IgD-negative memory B cell (primary cell): Measurements from ENCODE around the gene HAUS8. TPM values are rescaled to one million over a fixed set of nuclear protein-coding genes. Genes with fewer than 3 reads are reported as not detected.
A peak's percentile ranks its signal among the peaks of the same experiment; 100 is the strongest.

Experiments used
- H3K27ac Mint-ChIP-seq, 3 donors: one replicate each; pipeline ENCODE4 v1.8.0; 2020 to 2022; ENCODE audit warnings: mild to moderate bottlenecking in 3 of 3, mixed read lengths in 3 of 3, moderate library complexity in 1 of 3
- H3K27me3 Mint-ChIP-seq: one replicate; pipeline ENCODE4 v1.8.0; 2021; ENCODE audit warnings: mixed read lengths
- H3K36me3 Mint-ChIP-seq: one replicate; pipeline ENCODE4 v1.8.0; 2020; ENCODE audit warnings: mild to moderate bottlenecking, mixed read lengths
- H3K4me1 Mint-ChIP-seq, 3 donors: one replicate each; pipeline ENCODE4 v1.8.0; 2020 to 2022; ENCODE audit warnings: mixed read lengths in 3 of 3, mild to moderate bottlenecking in 1 of 3
- H3K4me3 Mint-ChIP-seq, 4 donors: one replicate each; pipeline ENCODE4 v1.8.0; 2020 to 2022; ENCODE audit warnings: mild to moderate bottlenecking in 4 of 4, mixed read lengths in 4 of 4, moderate library complexity in 3 of 4
- H3K9me3 Mint-ChIP-seq, 3 donors: one replicate each; pipeline ENCODE4 v1.8.0; 2020 to 2021; ENCODE audit warnings: mixed read lengths in 3 of 3, mild to moderate bottlenecking in 1 of 3
- polyA plus RNA-seq: library from polyadenylated mRNA; unstranded; fragments of 300-500 nt; fragmentation: Illumina TruSeq; gene quantifications from one replicate; pipeline ENCODE4 v1.2.3, GENCODE V29; 2021

HAUS8 gene
- polyA plus RNA-seq, 1 donor from 2014 or later = 11.4 TPM

- Mint-ChIP-seq H3K27ac (peak overlapping the region in 2 of 3 donors; percentile 73 to 92), H3K36me3 (peaks cover 2% of the 10 kb centered on the region), H3K4me3 (peak overlapping the region in 3 of 4 donors; percentile 49 to 70 (median 66)), H3K27me3 (no peaks in the 10 kb centered on the region), H3K4me1 (peaks cover 18 to 39% (median 29%) of the 10 kb centered on the region in 3 donors), H3K9me3 (no peaks in the 10 kb centered on the region)
Observed at GRCh38 chr19:17091758-17092333, 16.6 kb upstream of the HAUS8 start.

GRCh38 chr19:17090583-17090982 is 15.3 kb upstream of the HAUS8 start:
- peak overlapping the region; percentile 82 to 92 (median 90) for H3K27ac Mint-ChIP-seq
- peaks cover 18 to 36% (median 27%) of the 10 kb centered on the region in 3 donors for H3K4me1 Mint-ChIP-seq
- H3K4me3 Mint-ChIP-seq = peak overlapping the region in 3 of 4 donors; percentile 4 to 82 (median 66)
- H3K27me3 Mint-ChIP-seq = no peaks in the 10 kb centered on the region
- H3K9me3 Mint-ChIP-seq = no peaks in the 10 kb centered on the region
- peaks cover 2% of the 10 kb centered on the region for H3K36me3 Mint-ChIP-seq

DNA sequence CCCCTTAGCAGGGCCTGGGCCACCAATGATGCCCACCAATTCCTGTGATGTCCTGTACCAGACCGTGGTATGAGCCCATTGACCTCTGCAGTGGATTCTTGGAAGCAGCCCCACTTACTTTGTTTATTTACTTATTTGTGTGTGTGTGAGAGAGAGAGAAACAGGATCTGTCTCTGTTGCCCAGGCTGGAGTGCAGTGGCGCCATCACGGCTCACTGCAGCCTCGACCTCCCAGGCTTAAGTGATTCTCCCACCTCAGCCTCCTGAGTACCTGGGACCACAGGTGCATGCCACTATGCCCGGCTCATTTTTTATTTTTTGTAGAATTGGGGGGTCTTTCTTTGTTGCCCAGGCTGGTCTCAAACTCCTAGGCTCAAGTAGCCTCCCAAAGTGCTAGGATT is 13.3 kb upstream of the HAUS8 start:
- no peaks in the 10 kb centered on the region for H3K9me3 Mint-ChIP-seq
- no peak overlapping the region for H3K4me3 Mint-ChIP-seq
- H3K36me3 Mint-ChIP-seq = peaks cover 2% of the 10 kb centered on the region
- H3K27ac Mint-ChIP-seq = peak overlapping the region in 2 of 3 donors; percentile 81 to 92
- peaks cover 12 to 33% (median 27%) of the 10 kb centered on the region in 3 donors for H3K4me1 Mint-ChIP-seq
- H3K27me3 Mint-ChIP-seq = no peaks in the 10 kb centered on the region

DNA sequence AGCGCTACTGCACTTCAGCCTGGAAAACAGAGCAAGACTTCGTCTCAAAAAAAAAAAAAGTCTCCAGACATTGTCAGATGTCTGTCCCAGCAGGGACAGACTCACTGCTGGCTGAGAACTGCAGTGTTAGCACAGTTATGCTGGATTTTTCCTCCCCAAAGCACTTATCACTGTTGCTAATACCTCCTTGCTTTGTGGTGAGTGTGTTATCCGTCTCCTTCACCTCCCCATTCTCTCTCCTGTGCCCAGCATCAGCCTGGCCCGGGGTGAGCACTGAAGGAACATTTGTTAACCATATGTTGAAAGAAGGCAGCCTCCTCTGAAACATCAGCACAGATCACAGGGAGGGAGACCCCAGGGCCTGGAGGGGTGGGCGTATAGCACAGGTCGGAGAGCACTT is 11.6 kb upstream of the HAUS8 start:
- H3K4me1 Mint-ChIP-seq = peaks cover 22 to 37% (median 31%) of the 10 kb centered on the region in 3 donors
- H3K27me3 Mint-ChIP-seq = no peaks in the 10 kb centered on the region
- peaks cover 2% of the 10 kb centered on the region for H3K36me3 Mint-ChIP-seq
- H3K27ac Mint-ChIP-seq = peak overlapping the region in 1 of 3 donors; percentile 34
- H3K9me3 Mint-ChIP-seq = no peaks in the 10 kb centered on the region
- no peak overlapping the region for H3K4me3 Mint-ChIP-seq

GRCh38 chr19:17086120-17086519 is 10.9 kb upstream of the HAUS8 start:
- Mint-ChIP-seq H3K27ac (peak overlapping the region in 2 of 3 donors; percentile 34 to 73), H3K9me3 (no peaks in the 10 kb centered on the region), H3K27me3 (no peaks in the 10 kb centered on the region), H3K36me3 (peaks cover 2% of the 10 kb centered on the region), H3K4me3 (no peak overlapping the region), H3K4me1 (peaks cover 23 to 39% (median 34%) of the 10 kb centered on the region in 3 donors)

GRCh38 chr19:17081672-17082630 is 6.7 kb upstream of the HAUS8 start:
- Mint-ChIP-seq H3K4me3 (peak overlapping the region in 3 of 4 donors; percentile 23 to 90 (median 82)), H3K4me1 (peaks cover 34 to 45% (median 42%) of the 10 kb centered on the region in 3 donors)

GRCh38 chr19:17080440-17080801 is 5.2 kb upstream of the HAUS8 start:
- Mint-ChIP-seq H3K9me3 (no peaks in the 10 kb centered on the region), H3K4me1 (peaks cover 34 to 49% (median 46%) of the 10 kb centered on the region in 3 donors), H3K27ac (peak overlapping the region; percentile 94 to 96 (median 94)), H3K36me3 (no peaks in the 10 kb centered on the region), H3K4me3 (peak overlapping the region; percentile 76 to 94 (median 82)), H3K27me3 (no peaks in the 10 kb centered on the region)

More at GRCh38 chr19:17081672-17082630, 6.7 kb upstream of the HAUS8 start:
- Mint-ChIP-seq H3K27me3 (no peaks in the 10 kb centered on the region), H3K27ac (peak overlapping the region; percentile 63 to 86 (median 73)), H3K36me3 (peaks cover 1% of the 10 kb centered on the region), H3K9me3 (no peaks in the 10 kb centered on the region)

DNA sequence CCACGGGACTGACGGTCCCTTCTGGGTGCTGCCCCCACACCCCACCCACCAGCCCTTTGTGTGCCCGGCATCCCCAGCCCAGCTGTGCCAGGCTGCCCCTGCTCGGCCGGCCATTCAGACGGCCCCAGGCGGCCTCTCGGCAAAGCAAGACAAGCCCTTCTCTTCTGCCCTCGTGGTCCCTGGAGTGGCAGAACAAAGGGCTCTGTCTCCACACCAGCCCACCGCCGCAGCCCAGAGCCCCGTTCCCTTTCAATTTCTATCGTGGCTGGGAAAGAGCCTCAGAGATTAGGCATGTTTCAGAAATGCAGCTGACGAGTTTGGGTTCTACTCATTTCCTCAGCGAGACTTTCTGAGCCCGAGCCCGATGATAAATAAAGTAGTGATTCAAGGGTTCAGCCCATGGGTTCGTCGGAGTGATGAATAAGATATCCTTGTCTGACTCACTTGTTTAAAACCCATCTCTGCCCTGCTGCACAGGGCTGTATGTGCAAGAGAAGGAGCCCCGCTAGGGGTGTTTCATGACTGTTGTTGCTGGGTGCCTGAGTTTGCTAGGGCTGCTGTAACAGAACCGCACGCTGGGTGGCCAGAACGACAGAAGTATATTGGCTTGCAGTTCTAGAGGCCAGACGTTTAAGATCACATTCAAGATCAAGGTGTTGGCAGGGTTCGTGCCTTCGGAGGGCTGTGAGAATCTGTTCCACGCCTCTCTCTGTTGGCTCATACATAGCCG is 4.6 kb upstream of the HAUS8 start:
- Mint-ChIP-seq H3K4me3 (peak overlapping the region; percentile 76 to 94 (median 82)), H3K27ac (peak overlapping the region; percentile 94 to 96 (median 94)), H3K27me3 (no peaks in the 10 kb centered on the region), H3K4me1 (peaks cover 34 to 46% (median 45%) of the 10 kb centered on the region in 3 donors), H3K36me3 (no peaks in the 10 kb centered on the region), H3K9me3 (no peaks in the 10 kb centered on the region)

DNA sequence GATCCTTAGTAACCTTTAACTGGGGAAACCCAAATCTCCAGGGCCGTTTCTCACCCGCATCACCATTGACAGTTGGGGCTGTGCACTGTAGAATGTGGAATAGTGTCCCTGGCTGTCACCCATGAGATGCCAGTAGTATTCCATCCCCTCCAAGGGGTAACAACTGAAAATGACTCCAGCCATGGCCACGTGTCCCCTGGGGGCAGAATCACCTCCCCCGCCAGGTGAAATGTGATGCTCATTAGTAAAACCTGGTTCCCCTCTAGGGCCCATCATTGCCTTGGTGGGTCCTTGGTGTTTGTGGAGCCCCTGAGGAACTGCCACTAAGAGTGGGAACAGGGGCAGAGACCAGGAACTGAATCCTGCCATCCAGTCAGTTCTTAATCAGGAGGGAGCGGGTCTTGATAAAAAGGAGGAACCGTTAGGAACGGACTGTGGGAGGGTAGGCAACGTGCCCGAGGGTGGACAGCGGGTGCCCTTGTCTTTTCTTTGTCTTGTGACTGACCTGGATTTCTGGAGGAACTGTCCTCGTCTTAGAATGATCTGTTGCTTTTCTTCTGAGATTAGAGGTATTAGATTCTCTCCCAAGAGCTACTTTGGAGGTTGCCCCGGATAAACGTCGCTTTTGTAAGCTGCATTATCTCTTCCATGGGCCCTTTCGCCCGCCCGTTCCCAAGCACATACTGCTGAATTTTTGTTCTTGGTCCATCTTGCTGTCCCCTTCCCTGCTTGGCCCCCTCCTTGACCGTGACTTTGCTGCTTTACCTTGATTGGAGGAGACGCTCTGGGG is 3.9 kb upstream of the HAUS8 start:
- no peaks in the 10 kb centered on the region for H3K27me3 Mint-ChIP-seq
- peak overlapping the region; percentile 76 to 94 (median 82) for H3K4me3 Mint-ChIP-seq
- peaks cover 41 to 49% (median 47%) of the 10 kb centered on the region in 3 donors for H3K4me1 Mint-ChIP-seq
- H3K9me3 Mint-ChIP-seq = no peaks in the 10 kb centered on the region
- H3K27ac Mint-ChIP-seq = peak overlapping the region; percentile 92 to 96 (median 94)
- H3K36me3 Mint-ChIP-seq = no peaks in the 10 kb centered on the region

- peak overlapping the region; percentile 76 to 99 (median 94) for H3K4me3 Mint-ChIP-seq
- peaks cover 45 to 56% (median 53%) of the 10 kb centered on the region in 3 donors for H3K4me1 Mint-ChIP-seq
- H3K9me3 Mint-ChIP-seq = no peaks in the 10 kb centered on the region
- peak overlapping the region; percentile 76 to 96 (median 94) for H3K27ac Mint-ChIP-seq
- no peaks in the 10 kb centered on the region for H3K36me3 Mint-ChIP-seq
- H3K27me3 Mint-ChIP-seq = no peaks in the 10 kb centered on the region
Observed at GRCh38 chr19:17078036-17078919, 3.0 kb upstream of the HAUS8 start.

GRCh38 chr19:17077447-17078028 is 2.3 kb upstream of the HAUS8 start:
- Mint-ChIP-seq H3K27ac (peak overlapping the region; percentile 76 to 97 (median 96)), H3K9me3 (no peaks in the 10 kb centered on the region), H3K4me1 (peaks cover 50 to 60% (median 52%) of the 10 kb centered on the region in 3 donors), H3K4me3 (peak overlapping the region; percentile 93 to 100 (median 96)), H3K36me3 (no peaks in the 10 kb centered on the region), H3K27me3 (no peaks in the 10 kb centered on the region)

GRCh38 chr19:17076543-17076991 is 1.3 kb upstream of the HAUS8 start:
- no peaks in the 10 kb centered on the region for H3K27me3 Mint-ChIP-seq
- peaks cover 1% of the 10 kb centered on the region for H3K36me3 Mint-ChIP-seq
- peak overlapping the region; percentile 94 to 97 (median 96) for H3K27ac Mint-ChIP-seq
- H3K4me3 Mint-ChIP-seq = peak overlapping the region; percentile 93 to 100 (median 96)
- no peaks in the 10 kb centered on the region for H3K9me3 Mint-ChIP-seq
- H3K4me1 Mint-ChIP-seq = peaks cover 41 to 54% (median 43%) of the 10 kb centered on the region in 3 donors
